NCI-H460 (cell line): Measurements from ENCODE around the gene TPSD1. TPM values are rescaled to one million over a fixed set of nuclear protein-coding genes. Genes with fewer than 3 reads are reported as not detected.
"Not testable (repeated sequence)": the region's sequence is repeated elsewhere in the genome, so short reads cannot be mapped to it uniquely, and the experiment has no call there.

Source experiments
- DNase-seq: peaks from one replicate; pipeline ENCODE4 v3.0.0-alpha.2; 2016; ENCODE audit warnings: low read depth; ENCODE audit errors: extremely low read depth
- total RNA-seq: library from RNA; depleted of rRNA; stranded (reverse); fragments of >200 nt; shearing (Covaris generic); gene quantifications from 2 replicates; pipeline ENCODE4 v1.2.3, GENCODE V29; 2014

TPSD1 gene
- total RNA-seq, 1 experiment from 2014 or later: not detected

DNA sequence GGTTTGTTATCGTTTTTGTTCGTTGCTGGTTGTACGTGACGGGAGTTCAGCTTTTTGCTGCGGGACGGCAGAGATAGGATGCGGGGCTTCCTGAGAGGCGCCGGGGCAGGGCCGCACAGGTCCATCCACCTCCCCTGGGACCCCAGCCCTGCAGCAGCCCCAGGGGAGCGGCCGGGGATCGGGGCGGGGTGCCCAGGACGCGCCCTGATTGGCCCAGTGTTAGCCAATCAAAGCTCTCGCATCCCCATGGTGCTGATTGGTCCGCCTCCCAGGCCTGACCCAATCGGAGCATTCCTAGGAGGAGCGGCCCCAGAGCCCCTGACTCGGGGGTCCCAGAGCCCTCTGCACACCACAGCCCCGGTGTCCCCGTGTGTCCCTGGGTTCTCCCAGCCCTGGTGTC, 17.0 kb upstream of the TPSD1 start:
- not testable (repeated sequence) for DNase-seq

DNA sequence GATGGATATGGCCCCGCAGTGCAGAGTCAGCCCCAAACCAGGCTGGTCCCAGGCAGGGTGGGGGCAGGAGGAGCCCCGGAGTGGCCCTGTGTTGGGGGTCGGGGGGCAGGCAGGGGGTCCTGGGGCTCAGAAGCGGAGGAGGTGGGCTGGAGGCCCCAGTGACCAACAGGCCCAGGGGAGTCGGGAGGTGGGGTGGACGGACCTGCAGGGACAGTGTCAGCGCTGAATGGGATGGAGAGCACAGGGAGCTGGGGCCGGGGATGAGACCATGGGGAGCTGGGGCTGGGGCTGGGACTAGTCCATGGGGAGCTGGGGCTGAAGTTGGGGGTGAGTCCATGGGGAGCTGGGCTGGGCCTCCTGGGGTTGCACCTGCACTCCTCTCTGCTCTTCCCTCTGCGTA, 16.3 kb upstream of the TPSD1 start:
- not testable (repeated sequence) for DNase-seq

DNA sequence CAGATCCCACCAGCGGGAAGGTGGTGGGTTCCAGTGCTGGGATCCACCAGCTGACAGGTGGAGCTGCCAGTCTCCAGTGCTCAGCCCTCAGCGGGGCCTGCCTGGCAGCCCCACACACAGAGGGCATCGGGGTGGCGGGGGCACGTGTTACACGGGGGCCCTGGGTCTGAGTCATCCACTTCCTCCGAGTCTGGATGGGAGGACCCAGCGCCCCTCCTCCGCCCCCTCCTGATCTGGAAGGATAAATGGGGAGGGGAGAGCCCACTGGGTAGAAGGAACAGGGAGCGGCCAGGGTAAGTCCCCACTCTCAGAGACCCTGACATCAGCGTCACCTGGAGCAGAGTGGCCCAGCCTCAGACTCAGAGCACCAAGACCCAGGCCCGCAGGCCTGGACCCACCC, 15.4 kb upstream of the TPSD1 start, which contains the start of gene TPSAB1:
Gene TPSAB1, plus strand, starts transcription at position 270 of the 400 bp plus-strand sequence. CDS start 234 bp downstream, outside the sequence.
- DNase-seq: not testable (repeated sequence)

DNA sequence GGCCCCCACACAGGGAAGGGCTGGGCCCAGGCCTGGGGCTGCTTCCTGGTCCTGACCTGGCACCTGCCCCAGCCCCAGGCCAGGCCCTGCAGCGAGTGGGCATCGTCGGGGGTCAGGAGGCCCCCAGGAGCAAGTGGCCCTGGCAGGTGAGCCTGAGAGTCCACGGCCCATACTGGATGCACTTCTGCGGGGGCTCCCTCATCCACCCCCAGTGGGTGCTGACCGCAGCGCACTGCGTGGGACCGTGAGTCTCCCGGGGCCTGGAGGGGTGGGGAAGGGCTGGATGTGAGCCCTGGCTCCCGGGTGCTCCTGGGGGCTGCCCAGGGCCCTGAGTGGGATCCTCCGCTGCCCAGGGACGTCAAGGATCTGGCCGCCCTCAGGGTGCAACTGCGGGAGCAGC, 14.8 kb upstream of the TPSD1 start:
- not testable (repeated sequence) for DNase-seq

DNA sequence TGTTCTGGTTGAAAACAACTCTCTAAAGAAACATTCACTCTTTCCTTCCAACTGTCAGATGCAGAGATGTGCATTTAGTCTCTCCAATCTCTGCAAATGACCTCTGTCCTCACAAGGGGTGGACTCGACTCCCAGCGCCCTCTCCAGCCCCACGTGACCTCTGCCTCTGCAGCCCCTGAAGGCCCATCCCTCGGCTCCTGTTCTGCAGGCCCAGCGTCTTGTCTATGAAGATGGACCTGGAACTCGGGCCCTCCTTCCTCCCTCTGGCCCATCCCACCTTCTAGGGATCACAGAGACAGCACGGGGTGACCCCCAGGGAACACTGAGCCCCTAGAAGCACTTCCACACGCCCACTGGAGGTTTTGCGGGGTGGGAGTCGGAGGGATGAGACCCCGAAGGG, 12.5 kb upstream of the TPSD1 start:
- DNase-seq: not testable (repeated sequence)

DNA sequence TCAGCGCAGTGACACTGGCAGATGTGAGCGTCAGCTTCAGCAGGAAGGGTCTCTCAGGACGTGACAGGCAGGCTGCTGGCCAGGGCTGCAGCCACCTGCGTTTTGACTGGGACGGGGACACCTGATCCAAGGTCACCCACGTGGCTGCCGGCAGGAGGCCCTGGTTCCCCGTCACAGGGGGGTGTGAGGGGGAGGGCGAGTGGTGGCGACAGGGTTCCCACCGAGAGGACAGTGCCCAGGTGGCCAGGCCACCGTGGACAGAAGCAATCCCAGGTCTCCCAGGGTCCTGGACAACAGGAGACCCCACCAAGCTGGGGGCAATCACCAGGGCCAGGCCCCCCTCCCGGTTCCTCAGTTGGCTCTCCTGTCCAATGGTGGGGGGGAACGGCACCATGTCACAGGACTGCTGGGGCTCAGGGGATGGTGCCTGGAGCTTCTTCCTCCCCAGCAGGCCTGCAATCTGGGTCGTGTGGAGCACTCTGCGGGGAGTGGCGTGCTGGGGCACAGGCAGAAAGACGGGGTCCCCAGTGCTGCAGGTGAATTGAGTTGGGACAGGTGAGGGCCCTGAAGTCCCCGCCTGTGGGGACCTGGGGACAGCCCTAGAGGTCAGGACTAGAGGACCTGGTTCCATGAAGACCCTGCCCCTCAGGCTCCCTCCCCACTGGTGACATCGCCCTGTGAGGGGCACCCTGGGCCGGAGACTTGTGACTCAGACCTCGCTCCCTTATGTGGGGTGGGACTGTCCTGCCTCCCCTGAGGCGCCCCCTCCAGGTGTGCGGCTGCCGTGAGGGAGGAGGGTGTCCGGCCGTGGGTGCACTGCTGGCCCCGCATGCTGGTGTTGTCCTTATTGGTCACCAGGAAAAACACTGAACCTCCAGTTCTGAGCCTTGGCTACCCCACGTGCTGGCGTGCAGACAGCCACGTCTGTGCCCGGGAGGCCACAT, 11.7 kb upstream of the TPSD1 start:
- not testable (repeated sequence) for DNase-seq

DNA sequence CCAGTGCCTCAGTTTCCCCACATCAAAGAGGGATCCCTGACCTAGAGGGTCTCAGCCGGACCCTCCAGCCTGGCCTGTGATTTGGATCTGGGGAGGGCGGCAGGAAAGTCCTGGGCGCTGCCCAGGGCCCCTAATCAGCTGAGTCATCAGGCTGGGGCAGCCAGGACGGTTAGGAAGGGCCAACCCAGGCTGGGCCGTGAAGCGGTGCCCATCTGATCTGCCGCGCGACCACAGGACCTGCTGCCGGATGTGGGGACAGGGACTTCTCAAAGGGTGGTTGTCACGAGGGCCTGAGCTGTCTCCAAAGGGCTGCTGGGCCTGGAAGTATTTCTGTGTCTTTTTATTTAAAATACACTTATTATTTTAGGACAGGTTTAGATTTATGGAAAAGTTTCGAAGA, 11.0 kb upstream of the TPSD1 start:
- DNase-seq: no peak

DNA sequence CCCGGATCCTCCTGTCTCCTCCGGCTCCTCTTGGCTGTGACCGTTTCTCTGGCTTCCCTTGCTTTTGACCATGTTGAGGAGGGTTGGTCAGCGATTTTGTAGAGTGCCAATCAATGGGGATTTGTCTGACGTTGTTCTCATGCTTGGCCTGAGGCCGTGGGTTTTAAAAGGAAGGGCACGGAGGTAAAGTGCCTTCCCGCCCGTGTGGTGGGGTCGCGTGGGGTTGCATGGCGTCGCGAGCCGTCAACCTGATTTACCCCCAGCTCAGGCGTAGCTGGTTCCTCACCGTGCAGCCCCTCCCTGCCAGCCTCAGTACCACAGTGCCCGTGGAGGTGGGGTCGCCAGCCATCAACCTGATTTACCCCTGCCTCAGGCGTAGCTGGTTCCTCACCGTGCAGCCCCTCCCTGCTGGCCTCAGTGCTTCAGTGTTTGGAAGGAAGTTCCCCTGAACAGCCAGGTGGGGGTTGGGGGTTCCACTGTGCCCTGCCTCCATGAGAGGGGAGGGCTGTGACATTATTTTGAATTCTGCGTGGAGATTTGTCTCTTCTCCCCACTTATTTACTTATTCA, 10.3 kb upstream of the TPSD1 start:
- DNase-seq: no peak

DNA sequence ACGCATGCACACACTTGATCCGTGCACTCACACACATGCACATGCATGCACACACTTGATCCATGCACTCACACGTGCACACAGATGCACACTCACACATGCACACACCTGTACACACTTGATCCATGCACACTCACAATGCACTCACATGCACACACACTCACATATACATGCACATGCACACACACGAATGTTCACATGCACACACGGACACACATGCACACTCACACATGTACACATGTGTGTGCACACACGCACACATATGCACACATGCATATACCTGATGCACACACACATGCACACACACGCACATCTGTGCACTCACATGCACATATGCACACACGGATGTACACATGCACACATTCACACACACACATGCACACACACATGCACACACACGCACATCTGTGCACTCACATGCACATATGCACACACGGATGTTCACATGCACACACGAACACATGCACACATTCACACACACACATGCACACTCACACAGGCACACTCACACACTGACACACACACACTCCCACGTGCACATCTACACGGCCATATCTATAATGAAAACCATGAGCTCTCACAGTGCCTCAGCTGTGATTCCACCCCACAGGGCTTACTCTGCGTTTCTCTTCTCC, 7.8 kb upstream of the TPSD1 start:
- DNase-seq: not testable (repeated sequence)

DNA sequence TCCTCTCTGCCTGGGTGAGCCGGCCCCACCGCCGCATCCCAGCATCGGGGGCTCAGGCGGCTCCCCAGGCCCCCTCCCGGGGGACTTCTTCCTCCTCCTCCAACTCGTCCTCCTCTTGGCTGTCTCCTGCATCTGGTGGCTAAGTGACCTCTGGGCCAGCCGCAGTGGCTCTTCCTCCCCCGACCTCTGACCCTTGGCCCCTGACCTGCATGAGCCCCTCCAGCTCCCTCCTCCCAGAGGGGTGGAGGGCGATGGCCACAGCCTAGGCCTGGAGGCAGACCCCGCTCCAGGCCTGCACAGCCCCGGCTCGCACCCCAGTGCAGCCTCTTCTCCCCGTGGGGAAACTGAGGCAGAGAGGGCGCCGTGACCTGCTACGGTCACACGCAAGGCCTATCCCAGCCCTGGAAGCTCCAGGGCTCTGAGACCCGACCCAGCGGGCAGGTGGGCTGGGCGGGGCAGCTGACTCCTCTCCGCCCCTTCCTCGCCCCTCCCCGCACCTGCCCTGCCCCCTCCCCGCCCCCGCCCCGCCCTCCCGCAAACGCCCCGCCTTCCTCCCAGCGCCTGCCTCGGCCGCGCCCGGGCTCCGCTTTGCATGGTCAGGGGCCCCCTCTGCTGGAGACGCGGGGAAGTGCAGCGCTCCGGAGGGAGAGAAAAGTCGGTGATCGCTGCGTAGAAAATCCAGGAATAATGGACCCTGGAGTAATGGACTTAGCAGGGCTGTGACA, 6.7 kb upstream of the TPSD1 start:
- not testable (repeated sequence) for DNase-seq

DNA sequence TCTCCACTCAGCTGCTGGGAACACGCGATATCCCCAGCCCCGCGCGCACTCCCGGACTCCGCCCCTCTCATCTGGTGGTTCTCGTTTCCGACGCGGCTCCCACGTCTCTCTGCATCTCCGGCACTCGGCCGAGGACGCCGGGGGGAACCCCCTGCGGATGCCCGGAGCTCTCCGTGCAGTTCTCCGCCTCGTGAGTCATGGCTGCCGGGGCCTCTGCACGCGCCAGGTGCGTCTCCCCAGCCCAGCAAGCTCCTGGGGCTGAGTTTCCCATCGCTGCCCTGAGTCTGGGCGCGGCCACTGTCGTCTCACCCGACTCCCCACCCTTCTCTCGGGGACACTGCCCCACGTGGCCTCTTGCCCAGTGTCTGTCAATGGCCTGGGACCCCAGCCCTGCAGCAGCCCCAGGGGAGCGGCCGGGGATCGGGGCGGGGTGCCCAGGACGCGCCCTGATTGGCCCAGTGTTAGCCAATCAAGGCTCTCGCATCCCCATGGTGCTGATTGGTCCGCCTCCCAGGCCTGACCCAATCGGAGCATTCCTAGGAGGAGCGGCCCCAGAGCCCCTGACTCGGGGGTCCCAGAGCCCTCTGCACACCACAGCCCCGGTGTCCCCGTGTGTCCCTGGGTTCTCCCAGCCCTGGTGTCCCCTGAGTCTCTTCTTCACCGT, 2.0 kb upstream of the TPSD1 start:
- not testable (repeated sequence) for DNase-seq

DNA sequence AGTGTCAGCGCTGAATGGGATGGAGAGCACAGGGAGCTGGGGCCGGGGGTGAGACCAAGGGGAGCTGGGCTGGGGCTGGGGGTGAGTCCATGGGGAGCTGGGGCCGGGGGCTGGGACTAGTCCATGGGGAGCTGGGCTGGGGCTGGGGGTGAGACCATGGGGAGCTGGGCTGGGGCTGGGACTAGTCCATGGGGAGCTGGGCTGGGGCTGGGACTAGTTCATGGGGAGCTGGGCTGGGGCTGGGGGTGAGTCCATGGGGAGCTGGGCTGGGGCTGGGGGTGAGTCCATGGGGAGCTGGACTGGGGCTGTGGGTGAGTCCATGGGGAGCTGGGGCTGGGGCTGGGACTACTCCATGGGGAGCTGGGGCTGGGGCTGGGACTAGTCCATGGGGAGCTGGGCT, 1.0 kb upstream of the TPSD1 start:
- DNase-seq: not testable (repeated sequence)

DNA sequence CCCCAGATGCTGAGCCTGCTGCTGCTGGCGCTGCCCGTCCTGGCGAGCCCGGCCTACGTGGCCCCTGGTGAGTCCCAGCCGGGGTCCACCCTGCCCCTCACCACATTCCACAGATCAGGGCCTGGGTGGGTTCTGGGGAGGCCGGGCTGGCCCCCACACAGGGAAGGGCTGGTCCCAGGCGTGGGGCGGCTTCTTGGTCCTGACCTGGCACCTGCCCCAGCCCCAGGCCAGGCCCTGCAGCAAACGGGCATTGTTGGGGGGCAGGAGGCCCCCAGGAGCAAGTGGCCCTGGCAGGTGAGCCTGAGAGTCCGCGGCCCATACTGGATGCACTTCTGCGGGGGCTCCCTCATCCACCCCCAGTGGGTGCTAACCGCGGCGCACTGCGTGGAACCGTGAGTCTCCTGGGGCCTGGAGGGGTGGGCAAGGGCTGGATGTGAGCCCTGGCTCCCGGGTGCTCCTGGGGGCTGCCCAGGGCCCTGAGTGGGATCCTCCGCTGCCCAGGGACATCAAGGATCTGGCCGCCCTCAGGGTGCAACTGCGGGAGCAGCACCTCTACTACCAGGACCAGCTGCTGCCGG, 516 bp downstream of the TPSD1 start:
- DNase-seq: not testable (repeated sequence)

DNA sequence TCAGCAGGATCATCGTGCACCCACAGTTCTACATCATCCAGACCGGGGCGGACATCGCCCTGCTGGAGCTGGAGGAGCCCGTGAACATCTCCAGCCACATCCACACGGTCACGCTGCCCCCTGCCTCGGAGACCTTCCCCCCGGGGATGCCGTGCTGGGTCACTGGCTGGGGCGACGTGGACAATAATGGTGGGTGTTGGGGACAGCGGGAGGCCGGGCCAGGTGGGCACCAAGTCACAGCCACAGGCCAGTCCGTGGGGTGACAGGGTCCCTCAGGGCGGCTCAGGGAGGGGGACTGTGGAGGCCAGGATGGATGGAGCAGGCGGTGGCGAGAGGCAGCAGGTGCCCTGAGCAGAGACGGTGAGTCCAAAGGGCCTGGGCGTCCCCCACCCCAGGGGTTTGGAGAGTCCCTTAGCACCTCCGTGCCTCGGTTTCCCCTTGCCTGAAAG, 1.0 kb downstream of the TPSD1 start:
- no peak for DNase-seq

DNA sequence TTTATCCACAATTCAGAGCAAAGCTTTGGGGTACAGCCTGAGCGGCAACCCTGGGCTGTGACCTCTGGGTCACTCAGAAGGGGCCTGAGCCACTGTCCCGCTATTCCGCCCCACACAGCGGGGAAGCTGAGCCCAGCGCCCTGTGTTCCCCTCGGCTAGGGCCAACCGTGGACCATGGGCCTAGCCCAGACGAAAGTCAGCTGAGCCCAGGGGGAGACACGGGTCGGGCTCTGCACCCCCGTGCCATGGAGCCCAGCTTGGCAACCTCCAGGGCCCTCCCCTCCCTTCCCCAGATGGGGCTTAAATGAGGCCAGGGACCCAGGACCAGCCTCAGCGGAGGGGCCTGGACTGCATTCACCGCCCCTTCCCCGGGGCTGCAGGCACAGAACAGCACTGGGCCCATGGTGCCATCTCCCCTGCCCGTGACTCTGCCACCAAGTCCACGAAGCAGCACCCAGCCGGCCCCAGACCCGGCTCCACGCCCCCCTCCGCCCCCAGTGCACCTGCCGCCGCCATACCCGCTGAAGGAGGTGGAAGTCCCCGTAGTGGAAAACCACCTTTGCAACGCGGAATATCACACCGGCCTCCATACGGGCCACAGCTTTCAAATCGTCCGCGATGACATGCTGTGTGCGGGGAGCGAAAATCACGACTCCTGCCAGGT, 1.8 kb downstream of the TPSD1 start:
- DNase-seq: no peak

DNA sequence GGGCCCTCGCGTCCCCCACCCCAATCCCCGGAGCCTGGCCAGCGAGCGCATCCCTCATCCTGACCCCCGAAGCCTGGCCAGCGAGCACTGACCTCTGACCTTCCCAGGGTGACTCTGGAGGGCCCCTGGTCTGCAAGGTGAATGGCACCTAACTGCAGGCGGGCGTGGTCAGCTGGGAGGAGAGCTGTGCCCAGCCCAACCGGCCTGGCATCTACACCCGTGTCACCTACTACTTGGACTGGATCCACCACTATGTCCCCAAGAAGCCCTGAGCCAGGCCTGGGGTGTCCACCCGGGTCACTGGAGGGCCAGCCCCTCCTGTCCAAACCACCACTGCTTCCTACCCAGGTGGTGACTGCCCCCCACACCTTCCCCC, 2.3 kb downstream of the TPSD1 start:
- DNase-seq: no peak

DNA sequence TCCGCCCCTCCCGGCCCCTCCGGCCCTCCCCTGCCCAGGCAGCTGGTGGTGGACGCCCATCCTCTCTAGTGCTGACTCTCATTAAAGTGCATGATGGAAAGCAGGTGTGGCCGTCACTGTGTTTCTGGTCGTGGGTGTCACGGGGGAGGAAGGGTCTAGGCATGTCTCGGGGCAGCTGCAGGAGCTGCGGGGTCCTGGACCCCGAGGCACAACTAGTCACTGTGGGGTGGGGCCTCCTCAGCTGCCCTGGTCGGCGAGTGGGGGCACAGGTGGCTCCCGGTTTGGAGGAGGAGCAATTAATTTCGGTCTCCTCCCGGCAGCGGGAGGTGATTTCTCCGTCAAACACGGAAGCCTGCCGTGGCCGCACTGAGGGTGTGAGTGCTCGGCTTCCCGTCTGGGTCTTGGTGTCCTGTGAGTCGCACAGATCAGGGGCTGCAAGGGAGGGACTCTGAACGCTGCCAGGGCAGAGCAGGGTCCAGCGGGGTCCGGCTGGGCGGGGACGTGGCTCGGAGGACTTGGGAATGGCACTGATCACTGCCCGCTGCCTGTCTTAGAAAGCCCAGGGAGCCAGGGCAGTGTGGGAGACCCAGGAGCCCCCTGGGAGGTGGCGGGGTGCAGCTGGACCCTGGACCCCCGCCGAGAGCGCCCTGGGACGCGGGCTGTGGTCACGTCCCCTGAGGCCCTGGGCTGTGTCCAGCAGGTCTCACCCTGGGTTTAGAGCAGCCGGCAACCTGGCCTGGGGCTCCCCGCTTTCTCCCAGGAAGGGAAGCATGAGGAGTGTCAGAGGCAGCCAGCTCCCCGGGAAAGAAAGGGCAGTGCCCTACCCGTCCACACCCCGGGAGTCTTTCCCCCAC, 3.3 kb downstream of the TPSD1 start:
- no peak for DNase-seq

DNA sequence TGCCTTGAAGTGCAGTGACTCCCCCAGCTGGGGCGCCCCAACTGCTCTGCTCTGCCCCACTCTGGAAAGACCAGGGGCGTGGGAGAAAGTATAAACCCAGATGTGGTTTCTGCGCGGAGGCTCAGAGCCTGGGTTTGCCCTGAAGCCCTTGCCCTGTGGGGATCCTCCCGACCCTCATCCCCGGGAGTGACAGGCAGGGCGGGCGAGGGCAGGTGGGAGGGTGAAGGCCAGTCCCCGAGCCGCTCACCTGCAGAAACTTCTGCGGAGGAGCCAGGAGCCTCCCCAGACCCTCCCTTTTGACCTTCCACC, 3.8 kb downstream of the TPSD1 start:
- DNase-seq: no peak
